Thoracic aorta (tissue), 2 donors: ENCODE data around the gene TAF1B. TPM values are rescaled to one million over a fixed set of nuclear protein-coding genes. Genes with fewer than 3 reads are reported as not detected.
A peak's percentile ranks its signal among the peaks of the same experiment; 100 is the strongest.

Source experiments
- ATAC-seq: fragments of 150-250 bp; one replicate; pipeline ENCODE4 v1.8.0; 2017; ENCODE audit warnings: low read depth; ENCODE audit not compliant: insufficient number of reproducible peaks, low FRiP score
- DNase-seq: peaks from one replicate; pipeline ENCODE4 v3.0.0-alpha.2; 2020; ENCODE audit warnings: low spot score
- H3K27ac ChIP-seq, 2 donors: fragments of 200-600 bp; sonication (generic); 1 replicate in 1 of 2; 2 replicates in 1 of 2; pipeline ENCODE4 v1.5.1; 2016; ENCODE audit warnings: mild to moderate bottlenecking in 2 of 2, moderate library complexity in 2 of 2
- H3K27me3 ChIP-seq: fragments of 200-600 bp; sonication (generic); replicated peaks from 2 replicates; pipeline ENCODE4 v1.6.0; 2016; ENCODE audit warnings: mild to moderate bottlenecking; ENCODE audit not compliant: insufficient read depth
- H3K36me3 ChIP-seq: fragments of 200-600 bp; sonication (generic); one replicate; pipeline ENCODE4 v1.5.1; 2016
- H3K4me1 ChIP-seq, 2 donors: fragments of 200-600 bp; sonication (generic); 1 replicate in 1 of 2; 2 replicates in 1 of 2; pipeline versions ENCODE4 v1.5.1 to v1.6.0; 2016; ENCODE audit warnings: low read depth in 2 of 2, mild to moderate bottlenecking in 1 of 2; ENCODE audit not compliant: control insufficient read depth in 1 of 2
- H3K4me3 ChIP-seq: fragments of 200-600 bp; sonication (generic); 2 replicates; pipeline ENCODE4 v1.5.1; 2016; ENCODE audit warnings: mild to moderate bottlenecking
- H3K9me3 ChIP-seq: fragments of 200-600 bp; sonication (generic); 2 replicates; pipeline ENCODE4 v1.5.1; 2016
- total RNA-seq, 2 donors: library from RNA; depleted of rRNA; stranded (reverse); fragments of >200 nt; gene quantifications; one replicate each; pipeline versions ENCODE4 v1.1.0 to v1.2.3, GENCODE V29; 2016
- TF ChIP-seq, protein P1 (sequence below): fragments of 200-600 bp; sonication (generic); IDR thresholded peaks from one replicate; pipeline ENCODE4 v1.5.1; 2019; ENCODE audit warnings: antibody characterized with exemption

TAF1B gene
- total RNA-seq, 2 donors from 2014 or later: 8.3 to 11.2 TPM

DNA sequence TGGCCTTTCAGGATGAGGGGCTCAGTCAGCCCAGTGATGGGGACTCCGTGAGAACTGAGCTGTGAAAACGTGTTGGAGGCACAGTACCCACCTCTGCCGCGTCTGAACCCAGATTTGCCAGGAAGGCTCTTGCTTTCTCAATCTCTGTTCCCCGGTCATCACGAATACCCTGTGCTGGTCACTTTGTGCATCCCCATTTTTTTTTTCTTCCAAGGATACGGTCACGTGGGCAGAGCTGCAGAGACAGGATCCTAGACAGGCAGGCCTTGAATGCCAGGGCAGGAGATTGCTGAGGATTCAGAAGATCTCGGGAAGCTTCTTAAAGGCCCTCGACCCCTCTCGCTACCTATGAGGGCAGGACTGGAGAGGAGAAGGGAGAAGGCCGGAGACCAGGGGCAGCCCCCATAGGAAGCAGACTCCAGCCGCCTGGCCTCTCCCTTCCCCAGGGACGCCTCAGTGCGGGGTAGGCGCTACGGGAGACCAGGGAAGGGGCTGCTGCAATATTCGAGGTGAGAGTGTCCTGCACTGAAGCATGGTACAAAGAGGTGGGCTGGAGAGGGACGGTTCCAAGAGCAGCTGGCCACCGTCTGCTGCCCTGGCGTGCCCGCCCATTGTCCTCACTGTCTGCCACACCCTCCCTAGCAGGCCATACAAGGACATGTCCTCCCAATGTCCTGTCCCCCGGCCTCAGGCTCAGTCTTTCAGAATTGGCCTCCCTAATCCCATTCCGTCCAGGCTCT lies 29.0 kb upstream of the TAF1B start:
- TF ChIP-seq, protein P1, sequence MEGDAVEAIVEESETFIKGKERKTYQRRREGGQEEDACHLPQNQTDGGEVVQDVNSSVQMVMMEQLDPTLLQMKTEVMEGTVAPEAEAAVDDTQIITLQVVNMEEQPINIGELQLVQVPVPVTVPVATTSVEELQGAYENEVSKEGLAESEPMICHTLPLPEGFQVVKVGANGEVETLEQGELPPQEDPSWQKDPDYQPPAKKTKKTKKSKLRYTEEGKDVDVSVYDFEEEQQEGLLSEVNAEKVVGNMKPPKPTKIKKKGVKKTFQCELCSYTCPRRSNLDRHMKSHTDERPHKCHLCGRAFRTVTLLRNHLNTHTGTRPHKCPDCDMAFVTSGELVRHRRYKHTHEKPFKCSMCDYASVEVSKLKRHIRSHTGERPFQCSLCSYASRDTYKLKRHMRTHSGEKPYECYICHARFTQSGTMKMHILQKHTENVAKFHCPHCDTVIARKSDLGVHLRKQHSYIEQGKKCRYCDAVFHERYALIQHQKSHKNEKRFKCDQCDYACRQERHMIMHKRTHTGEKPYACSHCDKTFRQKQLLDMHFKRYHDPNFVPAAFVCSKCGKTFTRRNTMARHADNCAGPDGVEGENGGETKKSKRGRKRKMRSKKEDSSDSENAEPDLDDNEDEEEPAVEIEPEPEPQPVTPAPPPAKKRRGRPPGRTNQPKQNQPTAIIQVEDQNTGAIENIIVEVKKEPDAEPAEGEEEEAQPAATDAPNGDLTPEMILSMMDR: peak; percentile 29
- Histone ChIP-seq H3K9me3 (no peaks in the 10 kb centered on the region), H3K36me3 (no peaks in the 10 kb centered on the region), H3K27me3 (no peaks in the 10 kb centered on the region), H3K27ac (no peak overlapping the region), H3K4me1 (peaks cover 4 to 8% of the 10 kb centered on the region in 2 donors), H3K4me3 (peak overlapping the region; percentile 19)
- peak; percentile 29 for ATAC-seq
- no peak for DNase-seq

DNA sequence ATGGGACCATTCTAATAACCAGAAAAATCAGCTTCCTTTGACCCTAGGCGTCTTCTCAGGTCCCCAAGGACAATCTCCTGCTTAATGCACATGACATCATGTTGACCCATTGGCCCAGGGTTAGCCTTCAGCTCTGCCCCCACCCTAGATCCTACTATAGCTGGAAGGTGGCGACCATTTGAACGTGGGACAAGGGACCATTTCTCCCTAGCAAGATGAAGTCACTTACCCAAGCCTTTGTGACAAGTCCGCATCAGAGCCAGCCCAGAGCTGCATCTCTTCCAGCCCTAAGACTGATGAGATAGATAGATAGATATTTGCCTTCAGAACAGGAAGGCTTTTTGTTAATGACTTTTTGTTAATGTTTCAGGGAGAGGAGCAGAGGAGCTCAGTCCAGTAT lies 28.2 kb upstream of the TAF1B start:
- TF ChIP-seq, protein P1: no peak
- no peak for ATAC-seq
- no peak for DNase-seq

DNA sequence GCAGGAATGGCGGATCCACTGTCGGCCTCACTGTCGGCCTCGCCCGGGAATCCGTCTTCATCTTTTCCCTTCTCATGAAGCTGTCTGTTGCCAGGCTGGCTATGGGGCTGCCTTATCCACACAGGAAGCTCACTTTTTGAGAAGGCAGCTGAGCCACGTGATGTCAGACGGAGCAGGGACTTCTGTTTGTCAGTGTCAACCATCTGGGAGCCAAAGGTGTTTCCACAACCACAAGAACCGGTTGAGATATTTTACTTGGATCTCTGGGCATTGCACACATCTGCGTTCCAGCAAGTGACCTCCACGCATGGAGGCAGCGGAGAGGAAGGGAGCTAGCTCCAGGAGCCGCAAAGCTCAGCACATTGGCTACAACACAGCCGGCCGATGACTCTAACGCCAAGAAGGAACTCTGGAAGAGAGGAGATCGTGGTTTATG lies 27.4 kb upstream of the TAF1B start:
- no peaks in the 10 kb centered on the region for H3K27me3 ChIP-seq
- H3K9me3 ChIP-seq: no peaks in the 10 kb centered on the region
- TF ChIP-seq, protein P1: no peak
- no peak overlapping the region for H3K4me3 ChIP-seq
- H3K36me3 ChIP-seq: no peaks in the 10 kb centered on the region
- ATAC-seq (no peak), DNase-seq (no peak)
- peaks cover 4 to 8% of the 10 kb centered on the region in 2 donors for H3K4me1 ChIP-seq
- no peak overlapping the region for H3K27ac ChIP-seq

More for the DNA sequence above, 28.2 kb upstream of the TAF1B start:
- no peaks in the 10 kb centered on the region for H3K9me3 ChIP-seq
- H3K4me3 ChIP-seq: no peak overlapping the region
- H3K4me1 ChIP-seq: peaks cover 4 to 8% of the 10 kb centered on the region in 2 donors
- no peak overlapping the region for H3K27ac ChIP-seq
- no peaks in the 10 kb centered on the region for H3K36me3 ChIP-seq
- H3K27me3 ChIP-seq: no peaks in the 10 kb centered on the region

DNA sequence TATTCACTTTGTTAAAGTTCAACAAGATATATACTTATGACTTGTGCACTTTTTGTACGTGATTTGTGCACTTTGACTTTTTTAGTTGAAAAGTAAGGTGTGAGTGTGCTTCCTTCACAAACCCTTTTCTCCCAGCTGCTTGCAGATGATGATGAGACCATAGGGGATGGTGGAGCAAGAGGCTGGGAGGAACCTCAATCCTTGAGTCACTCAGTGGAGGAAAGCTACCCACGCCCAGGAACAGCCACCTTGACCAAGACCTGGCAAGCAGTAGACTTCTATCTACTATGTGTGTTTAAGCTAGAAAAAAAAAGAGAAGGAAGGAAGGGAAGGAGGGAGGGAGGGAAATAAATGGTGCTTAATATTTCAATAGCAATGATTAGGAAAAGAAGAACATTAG lies 25.2 kb upstream of the TAF1B start:
- H3K27me3 ChIP-seq: no peaks in the 10 kb centered on the region
- H3K9me3 ChIP-seq: no peaks in the 10 kb centered on the region
- DNase-seq (no peak), ATAC-seq (no peak)
- peaks cover 4 to 7% of the 10 kb centered on the region in 2 donors for H3K4me1 ChIP-seq
- no peaks in the 10 kb centered on the region for H3K36me3 ChIP-seq
- no peak overlapping the region for H3K4me3 ChIP-seq
- H3K27ac ChIP-seq: no peak overlapping the region
- TF ChIP-seq, protein P1: no peak

DNA sequence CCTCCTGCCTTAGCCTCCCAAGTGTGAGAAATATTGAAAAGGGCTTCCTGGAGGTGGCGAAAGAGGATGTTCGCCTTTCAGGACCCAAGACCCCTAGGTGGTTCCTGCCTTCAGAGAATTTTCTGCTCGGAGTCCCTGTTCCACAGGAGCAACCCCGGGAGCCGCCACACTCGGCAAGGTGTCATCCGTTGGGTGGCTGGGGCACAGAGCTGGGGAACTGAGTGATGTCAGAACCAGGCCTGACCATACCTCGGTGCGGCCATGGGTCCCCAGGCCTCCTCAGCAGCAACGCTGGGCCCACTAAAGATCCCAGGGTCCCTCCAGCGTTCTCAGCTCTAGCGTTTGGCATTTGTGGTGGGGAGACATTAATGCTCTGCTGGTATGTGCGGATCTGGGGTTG lies 23.7 kb upstream of the TAF1B start:
- ATAC-seq: no peak
- no peak overlapping the region for H3K27ac ChIP-seq
- no peaks in the 10 kb centered on the region for H3K4me1 ChIP-seq
- TF ChIP-seq, protein P1: no peak
- no peaks in the 10 kb centered on the region for H3K9me3 ChIP-seq
- DNase-seq: no peak
- no peak overlapping the region for H3K4me3 ChIP-seq
- no peaks in the 10 kb centered on the region for H3K27me3 ChIP-seq
- no peaks in the 10 kb centered on the region for H3K36me3 ChIP-seq
